PC-3 (cell line): ENCODE results near the gene DCAF8. TPM values are rescaled to one million over a fixed set of nuclear protein-coding genes. Genes with fewer than 3 reads are reported as not detected.

Experiments used
- ATAC-seq: fragments of 200-7000 bp; cut with Tn5 transposase; 2 replicates; pipeline ENCODE4 v1.9.1; 2020; ENCODE audit warnings: mild to moderate bottlenecking, moderate library complexity
- BruUV-seq: library from RNA; stranded (reverse); fragments of 400-500 nt; replicated peaks from 2 replicates; lab custom pipeline; 2021; lab: Mats Ljungman, UMichigan
- CTCF ChIA-PET: fragments of 300-600 bp; sonication (Branson Sonifier 250); formaldehyde crosslinking; loops from one replicate; lab custom pipeline; 2022; ENCODE audit warnings: antibody characterized with exemption; lab: Charles Lee
- POLR2A ChIA-PET: fragments of 300-600 bp; sonication (Branson Sonifier 250); formaldehyde crosslinking; loops from one replicate; lab custom pipeline; 2022; ENCODE audit warnings: antibody characterized with exemption; ENCODE audit not compliant: unreplicated experiment; lab: Charles Lee
- DNase-seq: peaks from one replicate; pipeline ENCODE4 v3.0.0-alpha.2; 2015
- H2AFZ ChIP-seq: fragments of 300-600 bp; sonication (generic); 2 replicates; pipeline ENCODE4 v1.6.0; 2016; ENCODE audit warnings: antibody characterized with exemption, low read length
- H3F3A ChIP-seq: fragments of 300-600 bp; sonication (generic); one replicate; pipeline ENCODE4 v1.6.0; 2017; ENCODE audit warnings: antibody characterized with exemption, low read length, control low read depth, mild to moderate bottlenecking; ENCODE audit not compliant: unreplicated experiment
- H3K27ac ChIP-seq: fragments of 300-600 bp; sonication (generic); 2 replicates; pipeline ENCODE4 v1.5.1; 2016; ENCODE audit warnings: mild to moderate bottlenecking, low read length
- H3K27me3 ChIP-seq: fragments of 300-600 bp; sonication (generic); 2 replicates; pipeline ENCODE4 v1.6.1; 2016; ENCODE audit warnings: low read length, mixed read lengths
- H3K36me3 ChIP-seq: fragments of 300-600 bp; sonication (generic); 2 replicates; pipeline ENCODE4 v1.6.1; 2016; ENCODE audit warnings: low read depth, mixed run types, low read length, mixed read lengths
- H3K4me1 ChIP-seq: fragments of 300-600 bp; sonication (generic); 2 replicates; pipeline ENCODE4 v1.5.1; 2016; ENCODE audit warnings: low read length; ENCODE audit not compliant: insufficient read depth
- H3K4me2 ChIP-seq: fragments of 300-600 bp; sonication (generic); 2 replicates; pipeline ENCODE4 v1.6.0; 2016; ENCODE audit warnings: low read length
- H3K4me3 ChIP-seq: fragments of 300-600 bp; sonication (generic); 2 replicates; pipeline ENCODE4 v1.5.1; 2016; ENCODE audit warnings: mild to moderate bottlenecking, low read length, mixed read lengths
- H3K79me2 ChIP-seq: fragments of 300-600 bp; sonication (generic); 2 replicates; pipeline ENCODE4 v1.6.1; 2017; ENCODE audit warnings: low read length, mixed read lengths
- H3K9ac ChIP-seq: fragments of 300-600 bp; sonication (generic); 2 replicates; pipeline ENCODE4 v1.6.0; 2016; ENCODE audit warnings: mild to moderate bottlenecking, low read length
- H3K9me2 ChIP-seq: fragments of 300-600 bp; sonication (generic); replicated peaks from 2 replicates; pipeline ENCODE4 v1.6.1; 2016; ENCODE audit warnings: mixed run types, low read length, mixed read lengths
- H3K9me3 ChIP-seq: fragments of 300-600 bp; sonication (generic); 2 replicates; pipeline ENCODE4 v1.6.1; 2016; ENCODE audit warnings: low read length, mixed read lengths
- H4K20me1 ChIP-seq: fragments of 300-600 bp; sonication (generic); 2 replicates; pipeline ENCODE4 v1.6.1; 2016; ENCODE audit warnings: low read length, mixed read lengths
- EZH2 ChIP-seq: fragments of 300-600 bp; sonication (generic); IDR thresholded peaks from one replicate; pipeline ENCODE4 v1.6.1; 2017; ENCODE audit warnings: antibody characterized with exemption, mild to moderate bottlenecking, low read length; ENCODE audit not compliant: unreplicated experiment
- EZH2phosphoT487 ChIP-seq: fragments of 300-600 bp; sonication (generic); IDR thresholded peaks from 2 replicates; pipeline ENCODE4 v1.6.1; 2018; ENCODE audit warnings: mild to moderate bottlenecking, antibody characterized with exemption, low read length, borderline replicate concordance
- intact Hi-C: fragments of 100-400 bp; cut with micrococcal nuclease; formaldehyde crosslinking; loops from 2 replicates; pipeline ENCODE4 v1.9.0; 2023
- total RNA-seq: library from RNA; depleted of rRNA; stranded (reverse); fragments of >200 nt; gene quantifications from 2 replicates; pipeline ENCODE4 v1.2.3, GENCODE V29; 2014
- TF ChIP-seq, protein P1 (sequence below): fragments of 300-600 bp; sonication (generic); conservative IDR thresholded peaks from 2 replicates; pipeline ENCODE4 v1.5.1; 2017; ENCODE audit warnings: antibody characterized with exemption, low read depth, mild to moderate bottlenecking, low read length

DCAF8 gene
- total RNA-seq, 1 experiment from 2014 or later, result 122 TPM

GRCh38 chr1:160226623-160227022, 35.7 kb downstream of the DCAF8 start:
- TF ChIP-seq EZH2phosphoT487 (no peak), EZH2 (no peak)
- TF ChIP-seq, protein P1, sequence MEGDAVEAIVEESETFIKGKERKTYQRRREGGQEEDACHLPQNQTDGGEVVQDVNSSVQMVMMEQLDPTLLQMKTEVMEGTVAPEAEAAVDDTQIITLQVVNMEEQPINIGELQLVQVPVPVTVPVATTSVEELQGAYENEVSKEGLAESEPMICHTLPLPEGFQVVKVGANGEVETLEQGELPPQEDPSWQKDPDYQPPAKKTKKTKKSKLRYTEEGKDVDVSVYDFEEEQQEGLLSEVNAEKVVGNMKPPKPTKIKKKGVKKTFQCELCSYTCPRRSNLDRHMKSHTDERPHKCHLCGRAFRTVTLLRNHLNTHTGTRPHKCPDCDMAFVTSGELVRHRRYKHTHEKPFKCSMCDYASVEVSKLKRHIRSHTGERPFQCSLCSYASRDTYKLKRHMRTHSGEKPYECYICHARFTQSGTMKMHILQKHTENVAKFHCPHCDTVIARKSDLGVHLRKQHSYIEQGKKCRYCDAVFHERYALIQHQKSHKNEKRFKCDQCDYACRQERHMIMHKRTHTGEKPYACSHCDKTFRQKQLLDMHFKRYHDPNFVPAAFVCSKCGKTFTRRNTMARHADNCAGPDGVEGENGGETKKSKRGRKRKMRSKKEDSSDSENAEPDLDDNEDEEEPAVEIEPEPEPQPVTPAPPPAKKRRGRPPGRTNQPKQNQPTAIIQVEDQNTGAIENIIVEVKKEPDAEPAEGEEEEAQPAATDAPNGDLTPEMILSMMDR, result no peak
- peaks cover 80% of the 10 kb centered on the region for H3K36me3 ChIP-seq
- no peak overlapping the region for H3K4me2 ChIP-seq
- H4K20me1 ChIP-seq, result no peaks in the 10 kb centered on the region
- H3K4me1 ChIP-seq, result no peaks in the 10 kb centered on the region
- no peaks in the 10 kb centered on the region for H3K79me2 ChIP-seq
- no peak overlapping the region for H3K4me3 ChIP-seq
- no peak overlapping the region for H2AFZ ChIP-seq
- POLR2A ChIA-PET, result no interaction called here
- DNase-seq, result no peak
- no peak overlapping the region for H3K9ac ChIP-seq
- H3K27me3 ChIP-seq, result no peaks in the 10 kb centered on the region
- intact Hi-C loops, result no loop called here
- no peaks in the 10 kb centered on the region for H3F3A ChIP-seq
- no peaks in the 10 kb centered on the region for H3K9me3 ChIP-seq
- CTCF ChIA-PET, result no interaction called here
- ATAC-seq, result no peak
- no peaks in the 10 kb centered on the region for H3K9me2 ChIP-seq
- H3K27ac ChIP-seq, result no peak overlapping the region
- BruUV-seq, result no TSS peak

DNA sequence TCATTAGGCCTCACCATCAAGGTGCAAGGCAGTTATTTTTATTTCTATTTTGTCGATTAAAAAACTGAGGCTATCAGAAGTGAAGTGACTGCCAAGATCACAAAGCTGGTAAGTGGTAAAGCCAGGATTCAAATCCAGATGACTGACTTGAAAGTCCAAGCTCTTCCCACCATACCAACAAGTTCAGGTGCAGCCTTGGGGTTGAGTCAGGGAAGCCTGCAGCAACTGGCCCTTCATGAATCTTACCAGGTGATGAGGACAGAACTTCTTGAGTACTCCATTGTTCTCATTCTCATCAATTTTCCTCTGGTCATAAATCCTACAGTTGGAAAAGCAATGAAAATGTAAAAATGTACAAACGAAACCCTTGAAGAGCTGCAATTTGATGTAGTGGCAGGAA, 37.0 kb downstream of the DCAF8 start:
- H4K20me1 ChIP-seq, result no peaks in the 10 kb centered on the region
- CTCF ChIA-PET, result no interaction called here
- no peaks in the 10 kb centered on the region for H3F3A ChIP-seq
- intact Hi-C loops, result no loop called here
- no peak overlapping the region for H3K4me3 ChIP-seq
- no peaks in the 10 kb centered on the region for H3K27me3 ChIP-seq
- H3K4me2 ChIP-seq, result no peak overlapping the region
- ATAC-seq (no peak), DNase-seq (no peak)
- no peaks in the 10 kb centered on the region for H3K9me3 ChIP-seq
- no TSS peak for BruUV-seq
- H3K79me2 ChIP-seq, result no peaks in the 10 kb centered on the region
- no peak overlapping the region for H3K9ac ChIP-seq
- H3K36me3 ChIP-seq, result peaks cover 72% of the 10 kb centered on the region
- no peak overlapping the region for H2AFZ ChIP-seq
- TF ChIP-seq EZH2, result no peak
- no peak for TF ChIP-seq EZH2phosphoT487
- TF ChIP-seq, protein P1, result no peak
- H3K27ac ChIP-seq, result no peak overlapping the region
- H3K9me2 ChIP-seq, result no peaks in the 10 kb centered on the region
- POLR2A ChIA-PET, result interaction anchor here (0.5 kb wide), 1 partner anchor 23 kb away, joined by 3 read pairs; no protein-coding TSS in a partner anchor
- H3K4me1 ChIP-seq, result no peaks in the 10 kb centered on the region

DNA sequence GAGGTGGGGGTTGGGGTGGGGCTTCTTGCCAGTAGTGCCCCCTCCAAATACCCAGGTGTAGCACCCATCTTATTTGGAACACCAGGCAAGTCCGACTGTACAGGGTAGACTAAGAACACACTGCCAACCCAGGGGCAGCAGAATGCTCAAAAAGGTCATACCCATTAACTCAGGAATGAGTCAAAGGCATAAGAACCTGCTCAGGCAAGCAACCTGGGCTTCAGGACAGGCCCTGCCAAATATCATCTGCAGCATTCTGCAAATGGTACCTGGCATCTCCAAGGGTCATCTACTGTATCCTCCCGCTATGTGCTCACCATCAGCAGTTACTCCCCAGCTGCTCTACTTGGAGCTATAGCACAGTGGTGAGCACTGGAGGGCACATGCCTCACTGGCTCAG, 37.7 kb downstream of the DCAF8 start:
- ATAC-seq (no peak), DNase-seq (no peak)
- Histone ChIP-seq H3K36me3 (peaks cover 68% of the 10 kb centered on the region), H3K4me2 (no peak overlapping the region), H3K9me2 (no peaks in the 10 kb centered on the region), H3K4me3 (no peak overlapping the region), H3K4me1 (no peaks in the 10 kb centered on the region), H3F3A (no peaks in the 10 kb centered on the region), H3K9me3 (no peaks in the 10 kb centered on the region), H3K79me2 (no peaks in the 10 kb centered on the region), H2AFZ (no peak overlapping the region), H3K9ac (no peak overlapping the region), H4K20me1 (no peaks in the 10 kb centered on the region), H3K27me3 (no peaks in the 10 kb centered on the region), H3K27ac (no peak overlapping the region)
- ChIA-PET CTCF (no interaction called here), POLR2A (no interaction called here)
- intact Hi-C loops, result no loop called here
- TF ChIP-seq, protein P1, result no peak
- no peak for TF ChIP-seq EZH2
- TF ChIP-seq EZH2phosphoT487, result no peak
- BruUV-seq, result no TSS peak
